ENCODE measurements around the gene TAOK1. TPM values are rescaled to one million over a fixed set of nuclear protein-coding genes. Genes with fewer than 3 reads are reported as not detected.

The TAOK1 gene
- total RNA-seq, 4 donors from 2014 or later, result 27.5 to 92.4 (median 43.6) TPM

GRCh38 chr17:29585080-29585751 is 195.1 kb downstream of the TAOK1 start:
- Histone ChIP-seq H3K4me1 (peaks cover 14 to 29% (median 24%) of the 10 kb centered on the region in 4 donors), H3K9me3 (no peaks in the 10 kb centered on the region), H3K4me3 (no peak overlapping the region), H3K36me3 (no peaks in the 10 kb centered on the region), H3K27ac (peak overlapping the region in 3 of 4 donors; percentile 11 to 50 (median 27)), H3K27me3 (no peaks in the 10 kb centered on the region)
- TF ChIP-seq POLR2AphosphoS5 (IDR thresholded peaks at IDR 0.05), result peak in 1 of 3 donors; percentile 10
- no peak for TF ChIP-seq CTCF (IDR thresholded peaks at IDR 0.05)
- no peak for TF ChIP-seq POLR2A (IDR thresholded peaks at IDR 0.05)
- no peak for TF ChIP-seq EP300 (IDR thresholded peaks at IDR 0.05; ENCODE audit: low read depth)
- in situ Hi-C loops (cut with MboI; ENCODE audit: low pct_ligation_motif_present in 1 of 4, low pct_unique_long_range_greater_than_20kb in 1 of 4, low sequenced_read_pairs in 3 of 4), result no loop called here
- DNase-seq, result no peak
- intact Hi-C loops (cut with DNase I; ENCODE audit: low total_unique reads), result no loop called here
- WGBS, 2 donors (ENCODE audit: low coverage in 1 of 2), result 67% methylated on average over 8 of the region's 8 CpGs; no CpG with 5 or more reads in 1 of the 2 donors

GRCh38 chr17:29586676-29587469 is 196.7 kb downstream of the TAOK1 start:
- Histone ChIP-seq H3K27ac (peak overlapping the region in 1 of 4 donors; percentile 93), H3K9me3 (no peaks in the 10 kb centered on the region), H3K4me3 (no peak overlapping the region), H3K4me1 (peaks cover 28 to 45% (median 39%) of the 10 kb centered on the region in 4 donors), H3K36me3 (no peaks in the 10 kb centered on the region), H3K27me3 (no peaks in the 10 kb centered on the region)
- TF ChIP-seq CTCF (IDR thresholded peaks at IDR 0.05), result no peak
- TF ChIP-seq POLR2AphosphoS5 (IDR thresholded peaks at IDR 0.05), result no peak
- TF ChIP-seq POLR2A (IDR thresholded peaks at IDR 0.05), result no peak
- no peak for TF ChIP-seq EP300 (IDR thresholded peaks at IDR 0.05; ENCODE audit: low read depth)
- no peak for DNase-seq
- intact Hi-C loops (cut with DNase I; ENCODE audit: low total_unique reads) (no loop called here), in situ Hi-C loops (cut with MboI; ENCODE audit: low pct_ligation_motif_present in 1 of 4, low pct_unique_long_range_greater_than_20kb in 1 of 4, low sequenced_read_pairs in 3 of 4) (no loop called here)
- WGBS, 2 donors (ENCODE audit: low coverage in 1 of 2), result 79% methylated on average over 9 of the region's 9 CpGs; no CpG with 5 or more reads in 1 of the 2 donors

GRCh38 chr17:29587591-29587990 is 197.4 kb downstream of the TAOK1 start:
- intact Hi-C loops (cut with DNase I; ENCODE audit: low total_unique reads), result no loop called here
- in situ Hi-C loops (cut with MboI; ENCODE audit: low pct_ligation_motif_present in 1 of 4, low pct_unique_long_range_greater_than_20kb in 1 of 4, low sequenced_read_pairs in 3 of 4), result no loop called here
- no peak for DNase-seq
- WGBS, 2 donors (ENCODE audit: low coverage in 1 of 2), result 85% methylated on average over 6 of the region's 6 CpGs; no CpG with 5 or more reads in 1 of the 2 donors
- peak overlapping the region; percentile 82 to 93 (median 88) for H3K27ac ChIP-seq
- H3K9me3 ChIP-seq, result no peaks in the 10 kb centered on the region
- no peaks in the 10 kb centered on the region for H3K36me3 ChIP-seq
- peaks cover 35 to 52% (median 46%) of the 10 kb centered on the region in 4 donors for H3K4me1 ChIP-seq
- peak overlapping the region in 2 of 4 donors; percentile 69 to 86 for H3K4me3 ChIP-seq
- no peaks in the 10 kb centered on the region for H3K27me3 ChIP-seq
- TF ChIP-seq POLR2A (IDR thresholded peaks at IDR 0.05), result no peak

- no peak for TF ChIP-seq POLR2AphosphoS5 (IDR thresholded peaks at IDR 0.05)
- TF ChIP-seq EP300 (IDR thresholded peaks at IDR 0.05; ENCODE audit: low read depth), result no peak
- no peak for TF ChIP-seq CTCF (IDR thresholded peaks at IDR 0.05)
- TF ChIP-seq POLR2A (IDR thresholded peaks at IDR 0.05), result no peak
- H3K27me3 ChIP-seq, result no peaks in the 10 kb centered on the region
- no peak for DNase-seq
- H3K9me3 ChIP-seq, result no peaks in the 10 kb centered on the region
- H3K36me3 ChIP-seq, result no peaks in the 10 kb centered on the region
- WGBS, 2 donors (ENCODE audit: low coverage in 1 of 2), result 34% methylated on average over 8 of the region's 8 CpGs; no CpG with 5 or more reads in 1 of the 2 donors
- H3K4me3 ChIP-seq, result peak overlapping the region; percentile 69 to 87 (median 84)
- peak overlapping the region; percentile 82 to 93 (median 88) for H3K27ac ChIP-seq
- in situ Hi-C loops (cut with MboI; ENCODE audit: low pct_ligation_motif_present in 1 of 4, low pct_unique_long_range_greater_than_20kb in 1 of 4, low sequenced_read_pairs in 3 of 4) (no loop called here), intact Hi-C loops (cut with DNase I; ENCODE audit: low total_unique reads) (no loop called here)
- H3K4me1 ChIP-seq, result peaks cover 37 to 56% (median 50%) of the 10 kb centered on the region in 4 donors
Measured at GRCh38 chr17:29588017-29588561, 197.9 kb downstream of the TAOK1 start.
